K562 (cell line): ENCODE measurements around the gene HAAO. TPM values are rescaled to one million over a fixed set of nuclear protein-coding genes. Genes with fewer than 3 reads are reported as not detected.

Experiments
- ATAC-seq: fragments of 200-7000 bp; cut with Tn5 transposase; 3 replicates; pipeline ENCODE4 v1.9.1; 2020; ENCODE audit warnings: moderate library complexity
- BruUV-seq: library from RNA; stranded (reverse); fragments of 400-500 nt; replicated peaks from 2 replicates; lab custom pipeline; 2021; lab: Mats Ljungman, UMichigan
- CTCF ChIA-PET: fragments of 300-600 bp; formaldehyde crosslinking; extraction: SDS; loops from one replicate; lab custom pipeline; 2021; ENCODE audit warnings: low intra/inter-chr PET ratio; lab: Yijun Ruan, JAX
- POLR2A ChIA-PET: fragments of 300-600, 350-650 bp; sonication (Branson Sonifier 250); formaldehyde crosslinking; extraction: SDS; loops from one replicate; lab custom pipeline; 2021; ENCODE audit warnings: antibody characterized with exemption, inconsistent platforms; lab: Yijun Ruan, JAX
- DNase-seq, 4 experiments: peaks; one replicate each; pipeline versions ENCODE4 v3.0.0 to v3.0.0-alpha.2; 2011 to 2018; ENCODE audit warnings: low spot score in 3 of 4, mixed read lengths in 3 of 4; ENCODE audit errors: extremely low read depth in 1 of 4
- FAIRE-seq: peaks from 2 replicates; lab custom pipeline; 2011; peaks lifted over from hg19 to GRCh38; lab: Jason Lieb, UNC
- H2AFZ ChIP-seq: 2 replicates; pipeline ENCODE4 v1.6.0; 2011; ENCODE audit warnings: low read depth, low read length, control low read depth, inconsistent platforms
- H3K27ac ChIP-seq: fragments of 200-600 bp; 3 replicates; pipeline ENCODE4 v1.8.0; 2011; ENCODE audit warnings: low read depth, mild to moderate bottlenecking, control low read depth, inconsistent platforms, low read length, moderate library complexity, mixed read lengths; ENCODE audit errors: extremely low read depth
- H3K27me3 ChIP-seq, 2 experiments: fragments of 300-600 bp in 1 of 2; 2 replicates in 1 of 2; 3 replicates in 1 of 2; pipeline versions ENCODE4 v1.6.0 to v1.8.0; 2011; ENCODE audit warnings: inconsistent platforms in 2 of 2, low read length in 2 of 2, mild to moderate bottlenecking in 1 of 2, mixed read lengths in 1 of 2, moderate library complexity in 1 of 2; ENCODE audit not compliant: control insufficient read depth in 2 of 2, insufficient read depth in 2 of 2
- H3K36me3 ChIP-seq: fragments of 300-600 bp; 3 replicates; pipeline ENCODE4 v1.8.0; 2011; ENCODE audit warnings: mild to moderate bottlenecking, low read length, inconsistent platforms; ENCODE audit not compliant: control insufficient read depth, insufficient read depth
- H3K4me1 ChIP-seq, 2 experiments: fragments of 200-600 bp in 1 of 2; replicated peaks in 1 of 2; 2 replicates in 1 of 2; 3 replicates in 1 of 2; pipeline versions ENCODE4 v1.5.1 to v1.8.0; 2011; ENCODE audit warnings: inconsistent platforms in 2 of 2, low read length in 2 of 2, mild to moderate bottlenecking in 1 of 2, mixed read lengths in 1 of 2, moderate library complexity in 1 of 2; ENCODE audit not compliant: control insufficient read depth in 2 of 2, insufficient read depth in 2 of 2
- H3K4me2 ChIP-seq: 2 replicates; pipeline ENCODE4 v1.6.1; 2011; ENCODE audit warnings: low read length, control low read depth, inconsistent platforms, mixed read lengths; ENCODE audit not compliant: insufficient read depth
- H3K4me3 ChIP-seq: fragments of 200-600 bp; sonication (generic), shearing (Covaris generic); 2 replicates; pipeline ENCODE4 v1.5.1; 2016; ENCODE audit warnings: control low read depth, inconsistent platforms
- H3K79me2 ChIP-seq: fragments of 200-600 bp; 3 replicates; pipeline ENCODE4 v1.8.0; 2011; ENCODE audit warnings: low read length, inconsistent platforms; ENCODE audit not compliant: control insufficient read depth, insufficient read depth
- H3K9ac ChIP-seq, 2 experiments: 2 replicates each; pipeline versions ENCODE4 v1.6.0 to v1.6.1; 2011; ENCODE audit warnings: low read depth in 2 of 2, low read length in 2 of 2, control low read depth in 1 of 2, inconsistent platforms in 1 of 2, mild to moderate bottlenecking in 1 of 2, mixed read lengths in 1 of 2; ENCODE audit not compliant: insufficient read depth in 1 of 2
- H3K9me1 ChIP-seq: one replicate; pipeline ENCODE4 v1.6.0; 2011; ENCODE audit warnings: inconsistent platforms, mild to moderate bottlenecking, low read length, moderate library complexity; ENCODE audit not compliant: control insufficient read depth, insufficient read depth
- H3K9me3 ChIP-seq: replicated peaks from 2 replicates; pipeline ENCODE4 v1.5.1; 2011; ENCODE audit warnings: low read depth, low read length, inconsistent platforms; ENCODE audit not compliant: control insufficient read depth, insufficient read depth
- H4K20me1 ChIP-seq: replicated peaks from 2 replicates; pipeline ENCODE4 v1.6.1; 2011; ENCODE audit warnings: low read length, inconsistent platforms, mixed read lengths; ENCODE audit not compliant: control insufficient read depth, insufficient read depth
- CHAMP1 ChIP-seq: fragments of 450-650 bp; IDR thresholded peaks from 2 replicates; pipeline ENCODE4 v1.6.1; 2016; ENCODE audit warnings: mild to moderate bottlenecking
- EP400 ChIP-seq: fragments of 450-650 bp; IDR thresholded peaks from 2 replicates; pipeline ENCODE4 v1.6.1; 2017; ENCODE audit warnings: antibody characterized with exemption, mild to moderate bottlenecking, moderate library complexity
- HOMEZ ChIP-seq: fragments of 250-450 bp; sonication (Bioruptor Pico); IDR thresholded peaks from 2 replicates; pipeline ENCODE4 v1.4.0; 2020; ENCODE audit warnings: mild to moderate bottlenecking, moderate library complexity
- ILF3 ChIP-seq: fragments of 450-650 bp; IDR thresholded peaks from 2 replicates; pipeline ENCODE4 v1.6.1; 2018; ENCODE audit warnings: antibody characterized with exemption, mild to moderate bottlenecking, moderate library complexity, borderline replicate concordance
- PATZ1 ChIP-seq: fragments of 250-450 bp; sonication (Bioruptor Pico); IDR thresholded peaks from 2 replicates; pipeline ENCODE4 v1.5.0; 2020; ENCODE audit warnings: mild to moderate bottlenecking, borderline replicate concordance
- PHF21A ChIP-seq: fragments of 450-650 bp; IDR thresholded peaks from 2 replicates; pipeline ENCODE4 v1.6.1; 2017; ENCODE audit warnings: low read depth, borderline replicate concordance
- PREB ChIP-seq: sonication (generic); formaldehyde crosslinking; IDR thresholded peaks from 2 replicates; pipeline ENCODE4 v1.8.1; 2023; ENCODE audit warnings: mild to moderate bottlenecking, missing genetic modification reagents
- RBFOX2 ChIP-seq: fragments of 200-400 bp; formaldehyde crosslinking; IDR thresholded peaks from 2 replicates; pipeline ENCODE4 v1.6.1; 2017; ENCODE audit warnings: low read depth, mild to moderate bottlenecking, low read length, moderate library complexity
- SRSF3 ChIP-seq: fragments of 200-400 bp; formaldehyde crosslinking; IDR thresholded peaks from 2 replicates; pipeline ENCODE4 v1.6.1; 2016; ENCODE audit warnings: mild to moderate bottlenecking, low read length, moderate library complexity; ENCODE audit not compliant: insufficient read depth
- SRSF9 ChIP-seq: fragments of 200-400 bp; formaldehyde crosslinking; IDR thresholded peaks from 2 replicates; pipeline ENCODE4 v1.6.1; 2017; ENCODE audit warnings: low read depth, low read length, borderline replicate concordance
- U2AF1 ChIP-seq: fragments of 200-400 bp; formaldehyde crosslinking; optimal IDR thresholded peaks from 2 replicates; pipeline ENCODE3; 2017; ENCODE audit warnings: mild to moderate bottlenecking, low read depth, low read length, moderate library complexity
- ZNF274 ChIP-seq: IDR thresholded peaks from 2 replicates; pipeline ENCODE4 v1.6.1; 2011; ENCODE audit warnings: low read depth, mild to moderate bottlenecking, low read length, moderate library complexity, borderline replicate concordance
- ZNF449 ChIP-seq: fragments of 250-450 bp; sonication (Bioruptor Pico); IDR thresholded peaks from 2 replicates; pipeline ENCODE4 v1.8.0; 2022; ENCODE audit warnings: moderate library complexity, mild to moderate bottlenecking, inconsistent platforms
- WGBS: fragments of 100-300 bp; shearing (Covaris generic); methylation state at CpG from one replicate; pipeline ENCODE4 v1.1.6; 2016; ENCODE audit warnings: low coverage, mixed read lengths; ENCODE audit not compliant: insufficient coverage; ENCODE audit errors: missing lambda C conversion rate; 5-methylcytosine and 5-hydroxymethylcytosine counted together
- in situ Hi-C: fragments of 300-500 bp; cut with MboI; formaldehyde crosslinking; loops from 4 replicates; pipeline ENCODE4 v1.15.0; 2018; ENCODE audit warnings: inconsistent platforms, mixed read lengths
- intact Hi-C: fragments of 100-400 bp; cut with micrococcal nuclease; formaldehyde crosslinking; loops from 2 replicates; pipeline ENCODE4 v1.14.2; 2022
- polyA plus RNA-seq, 8 experiments: library from polyadenylated mRNA; depleted of rRNA in 4 of 8; stranded (reverse) in 5 of 8; unstranded in 3 of 8; fragments of >200 nt; fragmentation: Nextera tagmentation in 2 of 8; fragmentation: Illumina TruSeq in 1 of 8; extraction: Ambion mirVana in 2 of 8; extraction: Trizol in 1 of 8; gene quantifications; 2 replicates each; pipeline versions ENCODE4 v1.2.1 to v1.2.3, GENCODE V29; 2011 to 2014; ENCODE audit warnings: inconsistent platforms in 1 of 8, missing spikeins in 1 of 8
- total RNA-seq, 7 experiments: library from RNA; depleted of rRNA in 6 of 7; stranded (reverse); fragments of >200 nt in 6 of 7; fragmentation: Illumina TruSeq in 2 of 7; extraction: Trizol in 2 of 7; gene quantifications; 2 replicates each; pipeline versions ENCODE4 v1.2.1 to v1.2.3, GENCODE V29; 2011 to 2021; ENCODE audit warnings: low replicate concordance in 1 of 7

Gene HAAO
- total and polyA plus RNA-seq, 9 of the 15 experiments (the other 6 are each of a cell fraction or from before 2014, with no cell fraction given), result not detected

GRCh38 chr2:42806786-42807185 lies 14.4 kb upstream of the HAAO start:
- no peak overlapping the region for H3K27ac ChIP-seq
- H3K9ac ChIP-seq, result no peak overlapping the region
- in situ Hi-C loops, result no loop called here
- no peaks in the 10 kb centered on the region for H3K9me1 ChIP-seq
- H3K36me3 ChIP-seq, result no peaks in the 10 kb centered on the region
- no peaks in the 10 kb centered on the region for H3K9me3 ChIP-seq
- FAIRE-seq (no peak), DNase-seq (no peak), ATAC-seq (no peak)
- BruUV-seq, result no TSS peak
- peaks cover 9 to 19% of the 10 kb centered on the region in 2 experiments; a peak in 4 of 5 replicates for H3K4me1 ChIP-seq
- 55% methylated on average over 6 of the region's 6 CpGs for WGBS
- no peak overlapping the region for H3K4me2 ChIP-seq
- H3K79me2 ChIP-seq, result no peaks in the 10 kb centered on the region
- intact Hi-C loops, result no loop called here
- H3K27me3 ChIP-seq, result peaks cover 4% of the 10 kb centered on the region in 2 experiments; a peak in 1 of 5 replicates
- H4K20me1 ChIP-seq, result no peaks in the 10 kb centered on the region
- ChIA-PET POLR2A (no interaction called here), CTCF (no interaction called here)
- H3K4me3 ChIP-seq, result no peak overlapping the region
- H2AFZ ChIP-seq, result no peak overlapping the region
- no peak for TF ChIP-seq SRSF9
- TF ChIP-seq PREB (CRISPR knock-in tag), result no peak
- no peak for TF ChIP-seq PHF21A
- no peak for TF ChIP-seq ZNF274
- no peak for TF ChIP-seq U2AF1
- no peak for TF ChIP-seq ILF3
- no peak for TF ChIP-seq SRSF3
- no peak for TF ChIP-seq EP400
- no peak for TF ChIP-seq RBFOX2
- TF ChIP-seq CHAMP1, result no peak
- no peak for TF ChIP-seq ZNF449
- TF ChIP-seq PATZ1 (CRISPR knock-in tag), result no peak
- TF ChIP-seq HOMEZ (CRISPR knock-in tag), result no peak
